MM.1S (cell line): ENCODE data around the gene F10.

Source experiments
- EZH2phosphoT487 ChIP-seq: fragments of 300-600 bp; sonication (generic); IDR thresholded peaks from 2 replicates; pipeline ENCODE4 v1.6.1; 2018; ENCODE audit warnings: antibody characterized with exemption, low read length
- TF ChIP-seq, protein P1 (sequence below): fragments of 300-600 bp; sonication (generic); IDR thresholded peaks from 2 replicates; pipeline ENCODE4 v1.5.1; 2016; ENCODE audit warnings: antibody characterized with exemption, low read length, mixed read lengths

DNA sequence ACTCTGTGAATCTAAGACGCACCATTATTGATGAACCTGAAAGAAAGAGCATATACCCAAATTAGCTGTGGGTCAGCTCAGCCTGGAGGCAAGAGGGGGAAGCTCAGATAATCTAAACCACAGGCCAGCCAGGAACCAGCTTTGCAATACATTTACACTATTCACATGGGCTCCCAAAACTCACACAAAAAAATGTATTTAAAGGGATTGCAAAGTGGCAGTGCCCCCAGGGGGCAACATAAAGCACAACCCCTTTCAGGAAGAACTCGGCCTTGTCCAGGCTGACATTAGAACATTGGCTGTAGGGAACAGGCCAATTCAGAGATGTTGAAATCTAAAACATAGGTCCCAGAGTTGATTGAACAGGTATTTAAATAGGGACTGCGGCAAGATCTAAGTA lies 32.6 kb downstream of the F10 start:
- TF ChIP-seq, protein P1, sequence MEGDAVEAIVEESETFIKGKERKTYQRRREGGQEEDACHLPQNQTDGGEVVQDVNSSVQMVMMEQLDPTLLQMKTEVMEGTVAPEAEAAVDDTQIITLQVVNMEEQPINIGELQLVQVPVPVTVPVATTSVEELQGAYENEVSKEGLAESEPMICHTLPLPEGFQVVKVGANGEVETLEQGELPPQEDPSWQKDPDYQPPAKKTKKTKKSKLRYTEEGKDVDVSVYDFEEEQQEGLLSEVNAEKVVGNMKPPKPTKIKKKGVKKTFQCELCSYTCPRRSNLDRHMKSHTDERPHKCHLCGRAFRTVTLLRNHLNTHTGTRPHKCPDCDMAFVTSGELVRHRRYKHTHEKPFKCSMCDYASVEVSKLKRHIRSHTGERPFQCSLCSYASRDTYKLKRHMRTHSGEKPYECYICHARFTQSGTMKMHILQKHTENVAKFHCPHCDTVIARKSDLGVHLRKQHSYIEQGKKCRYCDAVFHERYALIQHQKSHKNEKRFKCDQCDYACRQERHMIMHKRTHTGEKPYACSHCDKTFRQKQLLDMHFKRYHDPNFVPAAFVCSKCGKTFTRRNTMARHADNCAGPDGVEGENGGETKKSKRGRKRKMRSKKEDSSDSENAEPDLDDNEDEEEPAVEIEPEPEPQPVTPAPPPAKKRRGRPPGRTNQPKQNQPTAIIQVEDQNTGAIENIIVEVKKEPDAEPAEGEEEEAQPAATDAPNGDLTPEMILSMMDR: no peak
- TF ChIP-seq EZH2phosphoT487: no peak
